Esophagus muscularis mucosa (tissue), 3 donors: ENCODE results near the gene USF2.

ENCODE experiments used
- POLR2AphosphoS5 ChIP-seq, 2 donors: sonication (generic); formaldehyde crosslinking; IDR thresholded peaks; one replicate each; pipeline ENCODE4 v1.6.1; 2017; ENCODE audit warnings: antibody characterized with exemption in 2 of 2
- TF ChIP-seq, protein P1 (sequence below), 3 experiments: fragments of 200-600 bp in 2 of 3; fragments of 450-650 bp in 1 of 3; sonication (generic) in 2 of 3; IDR thresholded peaks; one replicate each; pipeline ENCODE4 v1.5.1; 2017 to 2019; ENCODE audit warnings: antibody characterized with exemption in 3 of 3, mild to moderate bottlenecking in 2 of 3, moderate library complexity in 1 of 3

DNA sequence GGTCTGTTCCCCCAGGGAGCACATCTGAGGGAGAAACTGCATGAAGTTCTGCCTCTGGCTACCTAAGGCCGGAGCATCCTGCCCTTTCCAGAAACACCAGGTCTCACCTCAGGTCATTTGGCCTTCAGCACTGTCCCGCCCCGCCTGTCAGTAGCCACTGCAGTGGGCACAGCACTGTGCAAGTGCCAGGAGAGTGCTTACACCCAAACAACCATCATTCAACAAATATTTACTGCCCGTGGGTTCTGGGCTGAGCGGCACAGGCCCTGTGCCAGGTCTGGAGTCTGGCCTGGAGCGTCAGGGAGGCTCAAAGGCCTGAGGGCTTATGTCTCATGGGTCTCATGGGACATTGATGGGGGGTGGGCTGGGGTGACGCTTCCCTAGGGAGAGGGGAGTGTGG is 2.8 kb downstream of the USF2 start:
- TF ChIP-seq POLR2AphosphoS5 (IDR thresholded peaks at IDR 0.05), result no peak
- TF ChIP-seq, protein P1, sequence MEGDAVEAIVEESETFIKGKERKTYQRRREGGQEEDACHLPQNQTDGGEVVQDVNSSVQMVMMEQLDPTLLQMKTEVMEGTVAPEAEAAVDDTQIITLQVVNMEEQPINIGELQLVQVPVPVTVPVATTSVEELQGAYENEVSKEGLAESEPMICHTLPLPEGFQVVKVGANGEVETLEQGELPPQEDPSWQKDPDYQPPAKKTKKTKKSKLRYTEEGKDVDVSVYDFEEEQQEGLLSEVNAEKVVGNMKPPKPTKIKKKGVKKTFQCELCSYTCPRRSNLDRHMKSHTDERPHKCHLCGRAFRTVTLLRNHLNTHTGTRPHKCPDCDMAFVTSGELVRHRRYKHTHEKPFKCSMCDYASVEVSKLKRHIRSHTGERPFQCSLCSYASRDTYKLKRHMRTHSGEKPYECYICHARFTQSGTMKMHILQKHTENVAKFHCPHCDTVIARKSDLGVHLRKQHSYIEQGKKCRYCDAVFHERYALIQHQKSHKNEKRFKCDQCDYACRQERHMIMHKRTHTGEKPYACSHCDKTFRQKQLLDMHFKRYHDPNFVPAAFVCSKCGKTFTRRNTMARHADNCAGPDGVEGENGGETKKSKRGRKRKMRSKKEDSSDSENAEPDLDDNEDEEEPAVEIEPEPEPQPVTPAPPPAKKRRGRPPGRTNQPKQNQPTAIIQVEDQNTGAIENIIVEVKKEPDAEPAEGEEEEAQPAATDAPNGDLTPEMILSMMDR (IDR thresholded peaks at IDR 0.05), result no peak
